Keratinocyte (primary cell): Measurements from ENCODE around the gene CCDC68. TPM values are rescaled to one million over a fixed set of nuclear protein-coding genes. Genes with fewer than 3 reads are reported as not detected.

ENCODE experiments used
- DNase-seq: peaks from one replicate; pipeline ENCODE4 v3.0.0-alpha.2; 2011; ENCODE audit warnings: low read depth, missing footprints, low spot score
- FAIRE-seq: peaks from 2 replicates; lab custom pipeline; 2011; peaks lifted over from hg19 to GRCh38; lab: Jason Lieb, UNC
- H2AFZ ChIP-seq: 2 replicates; pipeline ENCODE4 v1.6.0; 2012; ENCODE audit warnings: low read length, control low read depth, inconsistent platforms; ENCODE audit not compliant: control insufficient read depth
- H3K27ac ChIP-seq: 2 replicates; pipeline ENCODE4 v1.5.1; 2011; ENCODE audit warnings: low read length; ENCODE audit not compliant: control insufficient read depth, insufficient read depth
- H3K27me3 ChIP-seq: 3 replicates; pipeline ENCODE4 v1.6.0; 2011; ENCODE audit warnings: low read length; ENCODE audit not compliant: control insufficient read depth, insufficient read depth; ENCODE audit errors: extremely low read depth
- H3K36me3 ChIP-seq, 2 experiments: 2 replicates in 1 of 2; 3 replicates in 1 of 2; pipeline ENCODE4 v1.5.1; 2011; ENCODE audit warnings: low read length in 2 of 2, mild to moderate bottlenecking in 1 of 2; ENCODE audit not compliant: control insufficient read depth in 2 of 2, insufficient read depth in 2 of 2; ENCODE audit errors: extremely low read depth in 1 of 2
- H3K4me1 ChIP-seq: 3 replicates; pipeline ENCODE4 v1.5.1; 2011; ENCODE audit warnings: low read length; ENCODE audit not compliant: control insufficient read depth, insufficient read depth; ENCODE audit errors: extremely low read depth
- H3K4me2 ChIP-seq: 3 replicates; pipeline ENCODE4 v1.6.0; 2011; ENCODE audit warnings: low read depth, low read length; ENCODE audit not compliant: control insufficient read depth, insufficient read depth; ENCODE audit errors: extremely low read depth
- H3K4me3 ChIP-seq, 3 experiments: fragments of 200-600 bp in 1 of 3; sonication (generic) in 1 of 3; 2 replicates in 2 of 3; 3 replicates in 1 of 3; pipeline ENCODE4 v1.5.1; 2011 to 2016; ENCODE audit warnings: low read length in 3 of 3, mild to moderate bottlenecking in 3 of 3, control low read depth in 2 of 3, inconsistent platforms in 1 of 3, low read depth in 1 of 3, mixed read lengths in 1 of 3, mixed run types in 1 of 3, moderate library complexity in 1 of 3; ENCODE audit not compliant: control insufficient read depth in 2 of 3, insufficient read depth in 2 of 3; ENCODE audit errors: extremely low read depth in 1 of 3
- H3K79me2 ChIP-seq: 2 replicates; pipeline ENCODE4 v1.6.0; 2012; ENCODE audit warnings: low read length; ENCODE audit not compliant: control insufficient read depth, insufficient read depth
- H3K9ac ChIP-seq: 3 replicates; pipeline ENCODE4 v1.6.0; 2011; ENCODE audit warnings: low read length; ENCODE audit not compliant: control insufficient read depth, insufficient read depth; ENCODE audit errors: extremely low read depth
- H3K9me1 ChIP-seq: 3 replicates; pipeline ENCODE4 v1.6.0; 2011; ENCODE audit warnings: low read length; ENCODE audit not compliant: control insufficient read depth, insufficient read depth; ENCODE audit errors: extremely low read depth
- H3K9me3 ChIP-seq: 2 replicates; pipeline ENCODE4 v1.5.1; 2012; ENCODE audit warnings: low read depth, low read length; ENCODE audit not compliant: control insufficient read depth
- H4K20me1 ChIP-seq: 3 replicates; pipeline ENCODE4 v1.6.0; 2011; ENCODE audit warnings: low read length; ENCODE audit not compliant: control insufficient read depth, insufficient read depth; ENCODE audit errors: extremely low read depth
- CTCF ChIP-seq, 3 experiments: IDR thresholded peaks in 1 of 3; conservative IDR thresholded peaks in 1 of 3; optimal IDR thresholded peaks in 1 of 3; 2 replicates in 2 of 3; 3 replicates in 1 of 3; pipeline versions ENCODE3 to v1.5.1; 2011; ENCODE audit warnings: low read length in 3 of 3, mild to moderate bottlenecking in 3 of 3, moderate library complexity in 2 of 3, control low read depth in 1 of 3, inconsistent platforms in 1 of 3; ENCODE audit not compliant: insufficient read depth in 2 of 3; ENCODE audit errors: extremely low read depth in 1 of 3
- EZH2 ChIP-seq: IDR thresholded peaks from one replicate; pipeline ENCODE4 v1.6.1; 2012; ENCODE audit warnings: inconsistent platforms, mild to moderate bottlenecking, low read length, moderate library complexity
- dilution Hi-C: fragments of 300-500 bp; cut with MboI; formaldehyde crosslinking; loops from one replicate; pipeline ENCODE4 v1.7.0; 2020; ENCODE audit warnings: low sequenced_read_pairs; ENCODE audit not compliant: extremely low pct_ligation_motif_present
- polyA plus RNA-seq, 5 experiments: library from polyadenylated mRNA; depleted of rRNA in 3 of 5; stranded (reverse) in 3 of 5; stranded (forward) in 1 of 5; unstranded in 1 of 5; fragments of >200 nt; gene quantifications; 1 replicate in 1 of 5; 2 replicates in 3 of 5; 3 replicates in 1 of 5; pipeline versions ENCODE4 v1.2.1 to v1.2.3, GENCODE V29; 2011 to 2012; ENCODE audit warnings: missing spikeins in 2 of 5, low read depth in 1 of 5, low replicate concordance in 1 of 5

CCDC68 gene
- polyA plus RNA-seq, 1 donor (not counting 4 experiments of a cell fraction or from before 2014, with no cell fraction given): 2.7 TPM

DNA sequence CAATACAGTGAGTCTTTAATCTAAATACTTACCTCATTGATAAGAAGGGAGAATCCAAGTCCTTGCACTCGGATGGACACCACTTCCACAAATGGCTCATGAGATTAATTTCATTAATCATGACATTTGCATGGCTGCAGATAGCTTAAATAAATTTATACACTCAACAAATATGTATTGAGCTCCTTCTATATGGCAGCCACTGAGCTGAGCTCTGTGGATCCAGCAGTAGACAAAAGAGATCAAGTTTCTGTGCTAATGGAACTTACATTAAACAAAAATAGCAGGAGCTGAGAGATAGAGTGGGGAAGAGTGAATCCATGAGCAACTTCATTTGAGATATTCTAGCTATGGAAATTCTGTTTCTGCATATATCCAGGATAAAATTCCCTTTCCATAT lies 86.6 kb downstream of the CCDC68 start:
- H3K4me2 ChIP-seq: no peak overlapping the region
- no peak for FAIRE-seq
- H3K9ac ChIP-seq: no peak overlapping the region
- no peak for TF ChIP-seq EZH2
- no peak for TF ChIP-seq CTCF (optimal IDR thresholded peaks at IDR 0.05 in 1 of 3, IDR thresholded peaks at IDR 0.05 in 1 of 3, conservative IDR thresholded peaks at IDR 0.05 in 1 of 3; ENCODE audit: extremely low read depth in 1 of 3, insufficient read depth in 2 of 3, low read length in 3 of 3)
- H3K9me3 ChIP-seq: no peaks in the 10 kb centered on the region
- peaks cover 6% of the 10 kb centered on the region for H3K4me1 ChIP-seq
- H3K27me3 ChIP-seq: no peaks in the 10 kb centered on the region
- no peak for DNase-seq
- H4K20me1 ChIP-seq: no peaks in the 10 kb centered on the region
- H3K36me3 ChIP-seq: no peaks in the 10 kb centered on the region
- dilution Hi-C loops: no loop called here
- no peaks in the 10 kb centered on the region for H3K9me1 ChIP-seq
- H2AFZ ChIP-seq: no peak overlapping the region
- H3K4me3 ChIP-seq: no peak overlapping the region
- no peaks in the 10 kb centered on the region for H3K79me2 ChIP-seq
- no peak overlapping the region for H3K27ac ChIP-seq

DNA sequence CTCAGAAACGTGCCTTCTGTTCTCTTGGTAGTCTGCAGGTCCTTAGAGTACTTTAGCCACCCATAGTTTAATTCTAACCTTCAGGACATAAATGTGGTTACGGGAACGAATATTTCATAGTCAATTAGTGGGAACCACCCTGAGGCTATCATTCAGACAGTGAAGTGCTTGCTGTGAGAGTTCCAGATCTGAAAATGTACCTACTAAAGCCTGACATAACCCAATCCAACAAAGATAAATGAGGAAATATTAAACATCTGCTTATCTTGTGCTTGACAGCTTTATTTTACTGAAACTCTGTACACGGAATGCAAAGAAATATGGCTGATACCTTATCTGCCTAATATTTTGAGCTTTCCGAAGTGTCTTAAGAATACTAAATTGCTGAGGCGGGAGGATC lies 88.0 kb downstream of the CCDC68 start:
- no peak for DNase-seq
- Histone ChIP-seq H3K9me3 (no peaks in the 10 kb centered on the region), H3K4me2 (no peak overlapping the region), H3K4me1 (peaks cover 6% of the 10 kb centered on the region), H3K4me3 (no peak overlapping the region), H3K79me2 (no peaks in the 10 kb centered on the region), H3K9me1 (no peaks in the 10 kb centered on the region), H2AFZ (no peak overlapping the region), H3K9ac (no peak overlapping the region), H4K20me1 (no peaks in the 10 kb centered on the region), H3K27ac (no peak overlapping the region), H3K36me3 (no peaks in the 10 kb centered on the region), H3K27me3 (no peaks in the 10 kb centered on the region)
- TF ChIP-seq EZH2: no peak
- no peak for TF ChIP-seq CTCF (optimal IDR thresholded peaks at IDR 0.05 in 1 of 3, IDR thresholded peaks at IDR 0.05 in 1 of 3, conservative IDR thresholded peaks at IDR 0.05 in 1 of 3; ENCODE audit: extremely low read depth in 1 of 3, insufficient read depth in 2 of 3, low read length in 3 of 3)
- no peak for FAIRE-seq
- dilution Hi-C loops: no loop called here
